MCF 10A (cell line): ENCODE data around the gene BPIFB6. TPM values are rescaled to one million over a fixed set of nuclear protein-coding genes. Genes with fewer than 3 reads are reported as not detected.

Experiments used
- BruUV-seq: library from RNA; stranded (reverse); fragments of 400-500 nt; replicated peaks from 2 replicates; lab custom pipeline; 2021; lab: Mats Ljungman, UMichigan
- CTCF ChIA-PET: fragments of 300-600 bp; sonication (Branson Sonifier 250); formaldehyde crosslinking; extraction: SDS; loops from one replicate; lab custom pipeline; 2021; ENCODE audit warnings: antibody characterized with exemption, inconsistent platforms; lab: Yijun Ruan, JAX
- POLR2A ChIA-PET: fragments of 300-600, 350-650 bp; sonication (Branson Sonifier 250); formaldehyde crosslinking; extraction: SDS; loops from one replicate; lab custom pipeline; 2020; ENCODE audit warnings: antibody characterized with exemption, inconsistent platforms; lab: Yijun Ruan, JAX
- DNase-seq: peaks from one replicate; pipeline ENCODE4 v3.0.0-alpha.2; 2018; ENCODE audit not compliant: unreplicated experiment
- H3K27ac Mint-ChIP-seq: one replicate; pipeline ENCODE4 v1.8.0; 2022; ENCODE audit warnings: mild to moderate bottlenecking, low read depth, mixed read lengths; ENCODE audit not compliant: unreplicated experiment
- H3K27me3 Mint-ChIP-seq: one replicate; pipeline ENCODE4 v1.8.0; 2022; ENCODE audit warnings: mixed read lengths; ENCODE audit not compliant: insufficient read depth, unreplicated experiment
- H3K36me3 Mint-ChIP-seq: one replicate; pipeline ENCODE4 v1.8.0; 2022; ENCODE audit warnings: mild to moderate bottlenecking, moderate library complexity, mixed read lengths; ENCODE audit not compliant: insufficient read depth, unreplicated experiment
- H3K4me1 Mint-ChIP-seq: one replicate; pipeline ENCODE4 v1.8.0; 2022; ENCODE audit warnings: mixed read lengths; ENCODE audit not compliant: insufficient read depth, unreplicated experiment
- H3K4me3 Mint-ChIP-seq: one replicate; pipeline ENCODE4 v1.8.0; 2022; ENCODE audit warnings: mild to moderate bottlenecking, moderate library complexity, mixed read lengths; ENCODE audit not compliant: unreplicated experiment
- H3K9me3 Mint-ChIP-seq: one replicate; pipeline ENCODE4 v1.8.0; 2022; ENCODE audit warnings: mixed read lengths; ENCODE audit not compliant: unreplicated experiment
- intact Hi-C: fragments of 100-400 bp; cut with micrococcal nuclease; formaldehyde crosslinking; loops from 2 replicates; pipeline ENCODE4 v1.14.1; 2022
- total RNA-seq: library from RNA; stranded (reverse); gene quantifications from 2 replicates; pipeline ENCODE4 v1.2.3, GENCODE V29; 2022
- TF ChIP-seq, protein P1 (sequence below): fragments of 200-600 bp; IDR thresholded peaks from one replicate; pipeline ENCODE4 v1.8.0; 2022; ENCODE audit warnings: antibody characterized with exemption, mild to moderate bottlenecking; ENCODE audit not compliant: unreplicated experiment

Gene BPIFB6
- total RNA-seq, 1 experiment from 2014 or later, result not detected

DNA sequence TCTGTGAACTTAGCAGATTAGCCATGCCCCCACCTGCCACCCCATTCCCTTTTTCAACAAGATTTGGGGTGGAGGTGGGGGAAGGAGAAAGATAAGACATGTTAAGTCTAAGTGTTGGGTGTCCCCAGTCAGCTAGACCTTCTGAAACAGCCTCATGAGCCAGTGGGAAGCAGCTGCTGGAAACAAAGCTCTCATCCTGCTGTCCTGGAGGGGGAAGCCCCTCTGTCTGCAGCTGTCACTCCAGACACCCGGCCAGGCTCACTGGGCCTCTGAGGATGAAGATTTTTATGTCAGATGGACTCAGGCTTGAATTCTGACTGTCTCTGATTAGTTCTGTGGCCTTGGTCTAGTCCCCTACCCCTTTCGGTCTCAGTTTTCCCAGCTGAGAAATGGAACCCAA lies 23.3 kb downstream of the BPIFB6 start:
- TF ChIP-seq, protein P1, sequence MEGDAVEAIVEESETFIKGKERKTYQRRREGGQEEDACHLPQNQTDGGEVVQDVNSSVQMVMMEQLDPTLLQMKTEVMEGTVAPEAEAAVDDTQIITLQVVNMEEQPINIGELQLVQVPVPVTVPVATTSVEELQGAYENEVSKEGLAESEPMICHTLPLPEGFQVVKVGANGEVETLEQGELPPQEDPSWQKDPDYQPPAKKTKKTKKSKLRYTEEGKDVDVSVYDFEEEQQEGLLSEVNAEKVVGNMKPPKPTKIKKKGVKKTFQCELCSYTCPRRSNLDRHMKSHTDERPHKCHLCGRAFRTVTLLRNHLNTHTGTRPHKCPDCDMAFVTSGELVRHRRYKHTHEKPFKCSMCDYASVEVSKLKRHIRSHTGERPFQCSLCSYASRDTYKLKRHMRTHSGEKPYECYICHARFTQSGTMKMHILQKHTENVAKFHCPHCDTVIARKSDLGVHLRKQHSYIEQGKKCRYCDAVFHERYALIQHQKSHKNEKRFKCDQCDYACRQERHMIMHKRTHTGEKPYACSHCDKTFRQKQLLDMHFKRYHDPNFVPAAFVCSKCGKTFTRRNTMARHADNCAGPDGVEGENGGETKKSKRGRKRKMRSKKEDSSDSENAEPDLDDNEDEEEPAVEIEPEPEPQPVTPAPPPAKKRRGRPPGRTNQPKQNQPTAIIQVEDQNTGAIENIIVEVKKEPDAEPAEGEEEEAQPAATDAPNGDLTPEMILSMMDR, result no peak
- ChIA-PET POLR2A (no interaction called here), CTCF (interaction anchor here (0.7 kb wide), 1 partner anchor 328 kb away, joined by 3 read pairs; no protein-coding TSS in a partner anchor)
- Mint-ChIP-seq H3K27ac (no peak overlapping the region), H3K36me3 (no peaks in the 10 kb centered on the region), H3K4me3 (no peak overlapping the region), H3K27me3 (peaks cover 49% of the 10 kb centered on the region), H3K4me1 (no peaks in the 10 kb centered on the region), H3K9me3 (no peaks in the 10 kb centered on the region)
- no peak for DNase-seq
- no TSS peak for BruUV-seq
- intact Hi-C loops, result no loop called here

DNA sequence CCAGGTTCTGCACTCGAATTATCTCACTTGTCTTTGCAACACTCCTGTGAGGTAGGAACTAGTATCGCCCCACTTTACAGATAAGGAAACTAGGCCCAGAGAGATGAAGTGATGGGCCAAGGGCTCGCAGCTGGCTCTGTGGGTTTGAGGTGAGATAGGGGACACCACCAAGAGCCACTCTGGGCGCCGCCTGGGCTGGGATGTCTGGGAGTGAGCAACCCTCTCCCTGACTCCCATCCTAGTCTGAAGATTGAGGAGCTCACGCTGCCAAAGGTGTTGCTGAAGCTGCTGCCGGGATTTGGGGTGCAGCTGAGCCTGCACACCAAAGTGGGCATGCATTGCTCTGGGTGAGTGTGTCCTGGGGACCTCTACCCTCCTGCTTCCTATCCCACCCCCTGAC lies 27.7 kb downstream of the BPIFB6 start:
- Mint-ChIP-seq H3K4me1 (no peaks in the 10 kb centered on the region), H3K9me3 (no peaks in the 10 kb centered on the region), H3K27ac (no peak overlapping the region), H3K27me3 (peaks cover 46% of the 10 kb centered on the region), H3K4me3 (no peak overlapping the region), H3K36me3 (no peaks in the 10 kb centered on the region)
- TF ChIP-seq, protein P1, result no peak
- POLR2A ChIA-PET, result interaction anchor here (0.6 kb wide), 1 partner anchor 185 kb away, joined by 3 read pairs; no protein-coding TSS in a partner anchor
- CTCF ChIA-PET, result interaction anchor here (1.1 kb wide), 1 partner anchor 16 kb away, joined by 3 read pairs; no protein-coding TSS in a partner anchor
- BruUV-seq, result no TSS peak
- DNase-seq, result no peak
- intact Hi-C loops, result no loop called here

DNA sequence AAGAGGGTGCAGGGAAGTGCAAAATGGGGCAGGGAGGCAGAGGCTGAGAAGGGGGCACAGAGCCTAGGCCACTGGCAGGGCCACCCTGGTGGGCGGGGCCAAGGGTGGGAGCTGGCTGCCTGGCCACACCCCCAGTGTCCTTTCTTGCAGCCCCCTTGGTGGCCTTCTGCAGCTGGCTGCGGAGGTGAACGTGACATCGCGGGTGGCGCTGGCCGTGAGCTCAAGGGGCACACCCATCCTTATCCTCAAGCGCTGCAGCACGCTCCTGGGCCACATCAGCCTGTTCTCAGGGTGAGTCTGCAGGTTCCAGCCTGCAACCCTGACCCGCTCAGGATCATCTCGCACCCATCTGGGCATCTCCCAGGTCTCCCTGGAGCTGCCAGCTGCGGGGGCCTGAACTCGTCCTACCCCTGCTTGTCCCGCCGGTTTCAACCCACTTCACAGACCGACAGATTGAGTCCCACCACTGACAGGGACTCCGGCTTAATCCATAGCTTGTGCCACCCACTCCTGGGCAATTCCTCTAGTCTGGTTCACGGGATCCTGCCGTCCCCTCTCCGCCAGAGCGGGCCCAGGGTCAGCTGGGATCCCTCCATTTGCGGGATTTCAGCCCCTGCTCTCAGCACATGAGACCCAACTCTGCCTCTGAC lies 28.4 kb downstream of the BPIFB6 start:
- TF ChIP-seq, protein P1, result no peak
- Mint-ChIP-seq H3K9me3 (no peaks in the 10 kb centered on the region), H3K27ac (no peak overlapping the region), H3K36me3 (no peaks in the 10 kb centered on the region), H3K4me1 (no peaks in the 10 kb centered on the region), H3K27me3 (peaks cover 39% of the 10 kb centered on the region), H3K4me3 (no peak overlapping the region)
- no peak for DNase-seq
- CTCF ChIA-PET, result interaction anchor here (0.6 kb wide), 1 partner anchor 21 kb away, joined by 3 read pairs; no protein-coding TSS in a partner anchor
- BruUV-seq, result no TSS peak
- POLR2A ChIA-PET, result interaction anchor here (0.7 kb wide), 1 partner anchor 72 kb away, joined by 3 read pairs; no protein-coding TSS in a partner anchor
- intact Hi-C loops, result no loop called here

DNA sequence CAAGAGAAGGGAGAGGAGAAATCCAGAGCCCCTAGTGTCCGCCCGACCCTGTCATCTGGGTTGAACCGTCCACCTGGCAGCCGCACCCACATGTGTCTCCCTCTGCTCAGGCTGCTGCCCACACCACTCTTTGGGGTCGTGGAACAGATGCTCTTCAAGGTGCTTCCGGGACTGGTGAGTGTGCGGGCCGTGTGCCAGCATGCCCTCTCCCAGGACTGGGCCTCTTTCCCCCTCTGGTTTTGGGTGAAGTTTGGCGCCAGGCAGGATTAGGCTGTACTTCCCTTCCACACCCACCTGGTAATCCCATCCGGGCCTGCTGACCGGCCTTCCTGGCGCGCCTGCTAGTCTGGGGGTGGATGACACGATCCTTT lies 30.2 kb downstream of the BPIFB6 start:
- TF ChIP-seq, protein P1, result no peak
- Mint-ChIP-seq H3K4me3 (no peak overlapping the region), H3K4me1 (no peaks in the 10 kb centered on the region), H3K27me3 (peaks cover 21% of the 10 kb centered on the region), H3K9me3 (no peaks in the 10 kb centered on the region), H3K27ac (no peak overlapping the region), H3K36me3 (no peaks in the 10 kb centered on the region)
- no TSS peak for BruUV-seq
- CTCF ChIA-PET, result no interaction called here
- intact Hi-C loops, result no loop called here
- DNase-seq, result no peak
- POLR2A ChIA-PET, result no interaction called here
